ENCODE measurements around the gene SMC5.

- TF ChIP-seq SNAI2 (CRISPR knock-in tag; IDR thresholded peaks at IDR 0.05) (no peak), RARB (CRISPR knock-in tag; IDR thresholded peaks at IDR 0.05) (no peak)
- TF ChIP-seq, protein P1, sequence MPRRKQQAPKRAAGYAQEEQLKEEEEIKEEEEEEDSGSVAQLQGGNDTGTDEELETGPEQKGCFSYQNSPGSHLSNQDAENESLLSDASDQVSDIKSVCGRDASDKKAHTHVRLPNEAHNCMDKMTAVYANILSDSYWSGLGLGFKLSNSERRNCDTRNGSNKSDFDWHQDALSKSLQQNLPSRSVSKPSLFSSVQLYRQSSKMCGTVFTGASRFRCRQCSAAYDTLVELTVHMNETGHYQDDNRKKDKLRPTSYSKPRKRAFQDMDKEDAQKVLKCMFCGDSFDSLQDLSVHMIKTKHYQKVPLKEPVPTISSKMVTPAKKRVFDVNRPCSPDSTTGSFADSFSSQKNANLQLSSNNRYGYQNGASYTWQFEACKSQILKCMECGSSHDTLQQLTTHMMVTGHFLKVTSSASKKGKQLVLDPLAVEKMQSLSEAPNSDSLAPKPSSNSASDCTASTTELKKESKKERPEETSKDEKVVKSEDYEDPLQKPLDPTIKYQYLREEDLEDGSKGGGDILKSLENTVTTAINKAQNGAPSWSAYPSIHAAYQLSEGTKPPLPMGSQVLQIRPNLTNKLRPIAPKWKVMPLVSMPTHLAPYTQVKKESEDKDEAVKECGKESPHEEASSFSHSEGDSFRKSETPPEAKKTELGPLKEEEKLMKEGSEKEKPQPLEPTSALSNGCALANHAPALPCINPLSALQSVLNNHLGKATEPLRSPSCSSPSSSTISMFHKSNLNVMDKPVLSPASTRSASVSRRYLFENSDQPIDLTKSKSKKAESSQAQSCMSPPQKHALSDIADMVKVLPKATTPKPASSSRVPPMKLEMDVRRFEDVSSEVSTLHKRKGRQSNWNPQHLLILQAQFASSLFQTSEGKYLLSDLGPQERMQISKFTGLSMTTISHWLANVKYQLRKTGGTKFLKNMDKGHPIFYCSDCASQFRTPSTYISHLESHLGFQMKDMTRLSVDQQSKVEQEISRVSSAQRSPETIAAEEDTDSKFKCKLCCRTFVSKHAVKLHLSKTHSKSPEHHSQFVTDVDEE (CRISPR knock-in tag; IDR thresholded peaks at IDR 0.05) = no peak
Measured at GRCh38 chr9:70232476-70232875, 26.3 kb upstream of the SMC5 start.

All from SK-N-SH treated with all-trans-retinoic acid at 6 μM for 48 hours (cell line).